Erythroblast (primary cell): ENCODE results near the gene RIT2.

Experiments used
- GATA1 ChIP-seq: IDR thresholded peaks from 2 replicates; pipeline ENCODE4 v1.6.1; 2011; ENCODE audit warnings: low read depth, mild to moderate bottlenecking, control low read depth, low read length, moderate library complexity
- POLR2A ChIP-seq: IDR thresholded peaks from 2 replicates; pipeline ENCODE4 v1.6.1; 2011; ENCODE audit warnings: mild to moderate bottlenecking, low read length

GRCh38 chr18:42892181-42892580 is 223.3 kb downstream of the RIT2 start:
- TF ChIP-seq POLR2A (no peak), GATA1 (no peak)
